Pons (tissue), 1 donor: ENCODE measurements around the gene C14orf132.

Source experiments
- DNase-seq: peaks from one replicate; pipeline ENCODE4 v3.0.0-alpha.2; 2016; ENCODE audit warnings: low spot score

The C14orf132 gene

DNA sequence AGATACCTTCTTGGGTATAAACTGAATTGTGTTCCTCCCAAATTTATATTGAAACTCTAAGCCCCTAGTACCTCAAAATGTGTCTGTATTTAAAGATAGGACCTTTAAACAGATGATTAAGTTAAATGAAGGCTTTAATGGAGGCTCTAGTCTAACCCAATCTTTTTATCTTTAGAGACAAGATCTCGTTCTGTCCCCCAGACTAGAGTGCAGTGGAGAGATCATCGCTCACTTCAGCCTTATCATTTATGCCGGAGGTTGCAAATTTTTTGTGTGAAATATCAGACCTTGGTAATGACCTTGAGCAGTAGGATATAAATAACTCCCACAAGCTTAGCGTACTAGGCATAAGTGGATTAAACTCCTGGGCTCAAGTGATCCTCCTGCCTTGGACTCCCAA is 81.8 kb downstream of the C14orf132 start:
- no peak for DNase-seq

DNA sequence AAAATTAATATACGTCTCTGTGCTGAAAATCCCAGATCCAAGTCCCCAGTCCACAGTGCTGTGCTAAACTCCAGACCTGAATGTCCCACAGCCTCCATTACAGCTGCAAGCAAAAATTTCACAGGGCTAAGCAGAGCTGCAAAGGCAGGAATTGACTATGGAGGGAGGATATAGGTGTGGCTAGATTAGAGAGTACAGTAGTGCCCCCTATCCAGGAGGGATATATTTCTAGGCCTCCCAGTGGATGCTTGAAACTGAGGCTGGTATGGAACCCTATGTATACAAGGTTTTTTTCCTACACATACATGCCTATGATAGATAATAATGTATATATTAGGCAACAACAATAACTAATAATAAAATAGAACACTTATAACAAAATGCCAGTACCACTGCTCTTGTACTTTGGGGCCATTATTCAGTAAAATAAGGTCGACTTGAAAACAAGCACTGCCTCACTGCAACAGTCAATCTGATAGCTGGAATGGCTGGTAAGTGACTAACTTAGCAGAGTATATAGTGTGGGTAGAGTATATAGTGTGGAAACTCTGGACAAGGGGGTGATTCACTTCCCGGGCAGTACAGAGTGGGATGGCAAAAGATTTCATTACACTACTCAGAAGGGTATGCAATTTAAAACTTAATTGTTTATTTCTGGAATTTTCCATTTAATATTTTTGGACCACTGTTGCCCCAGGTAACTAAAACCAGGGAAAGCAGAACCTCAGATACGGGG is 82.7 kb downstream of the C14orf132 start:
- no peak for DNase-seq

DNA sequence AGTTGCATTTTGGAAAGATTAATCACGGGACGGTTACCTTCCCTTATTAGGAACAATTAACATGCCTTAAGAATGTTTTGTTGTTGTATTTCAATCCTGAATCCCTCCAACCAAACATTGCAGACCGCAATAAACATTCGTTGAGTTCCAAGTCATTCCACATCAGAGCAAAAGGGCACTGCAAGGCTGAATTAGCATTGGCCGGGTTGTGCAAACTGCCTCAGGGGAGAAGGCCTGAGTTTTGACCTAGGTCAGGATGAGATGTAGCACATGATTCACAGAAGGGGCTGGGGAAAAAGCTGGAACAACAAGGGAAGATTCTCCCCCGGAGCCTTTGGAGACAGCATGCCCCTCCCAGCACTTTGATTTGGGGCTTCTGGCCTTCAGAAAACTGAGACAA is 83.3 kb downstream of the C14orf132 start:
- no peak for DNase-seq

DNA sequence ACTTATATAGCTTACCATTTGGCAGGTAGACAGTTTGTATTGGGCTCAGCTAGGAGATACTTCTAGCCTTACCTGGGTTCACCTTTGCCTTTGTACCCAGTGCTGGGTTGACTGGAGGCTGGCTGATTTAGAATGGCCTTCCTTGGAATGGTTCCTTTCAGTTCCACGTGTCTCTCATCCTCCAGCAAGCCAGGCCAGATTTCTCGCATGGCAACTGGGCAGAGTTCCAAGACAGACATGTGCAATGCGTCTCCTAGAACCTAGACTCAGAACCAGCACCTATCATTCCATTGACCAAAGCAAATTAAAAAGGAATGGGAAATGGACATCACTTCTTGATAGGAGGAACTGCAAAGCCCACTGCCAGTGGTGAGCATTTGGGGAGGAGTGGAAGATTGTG is 86.4 kb downstream of the C14orf132 start:
- DNase-seq: no peak

DNA sequence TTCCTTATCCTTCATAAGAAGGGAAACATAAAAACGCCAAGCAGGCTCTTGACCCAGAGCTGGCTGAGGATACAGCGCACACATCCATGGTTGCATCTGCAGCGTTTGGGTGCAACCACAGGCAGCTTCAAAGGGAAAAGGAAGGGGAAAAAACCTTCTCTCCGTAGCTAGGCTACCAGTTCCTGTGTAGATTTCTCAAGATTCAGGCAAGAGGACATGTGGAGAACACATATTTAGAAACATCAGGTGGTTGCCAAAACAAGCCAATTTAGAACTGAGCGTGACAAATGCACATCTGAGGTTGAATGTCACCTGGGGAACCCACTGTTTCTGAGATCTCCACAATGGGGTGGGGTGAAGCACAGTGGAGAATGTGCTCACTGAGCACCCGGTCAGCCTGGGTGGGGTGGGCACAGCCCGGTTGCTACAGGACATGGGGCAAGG is 87.2 kb downstream of the C14orf132 start:
- no peak for DNase-seq

DNA sequence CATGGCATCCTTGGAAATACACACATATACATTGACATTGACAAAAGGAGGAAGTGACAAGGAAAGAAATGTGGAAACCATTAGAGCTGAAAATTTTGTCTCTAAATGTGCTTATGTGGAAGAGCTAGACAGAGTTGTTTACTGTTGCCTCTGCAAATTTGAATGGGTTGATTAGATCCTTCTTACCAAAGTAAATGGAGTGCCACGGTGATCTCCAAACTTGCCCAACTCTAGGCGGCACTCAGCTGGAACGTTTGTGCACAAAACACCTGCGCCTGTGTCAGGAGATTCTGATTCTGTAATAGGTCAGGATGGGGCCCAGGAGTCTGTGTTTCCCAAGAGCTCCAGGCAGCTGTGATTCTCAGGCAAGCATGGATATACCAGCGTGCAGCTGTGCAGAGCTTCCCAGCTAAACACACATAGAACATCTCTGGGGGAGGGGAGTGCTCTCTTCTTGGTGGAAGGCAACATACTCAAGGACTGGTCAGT is 87.7 kb downstream of the C14orf132 start:
- DNase-seq: no peak

DNA sequence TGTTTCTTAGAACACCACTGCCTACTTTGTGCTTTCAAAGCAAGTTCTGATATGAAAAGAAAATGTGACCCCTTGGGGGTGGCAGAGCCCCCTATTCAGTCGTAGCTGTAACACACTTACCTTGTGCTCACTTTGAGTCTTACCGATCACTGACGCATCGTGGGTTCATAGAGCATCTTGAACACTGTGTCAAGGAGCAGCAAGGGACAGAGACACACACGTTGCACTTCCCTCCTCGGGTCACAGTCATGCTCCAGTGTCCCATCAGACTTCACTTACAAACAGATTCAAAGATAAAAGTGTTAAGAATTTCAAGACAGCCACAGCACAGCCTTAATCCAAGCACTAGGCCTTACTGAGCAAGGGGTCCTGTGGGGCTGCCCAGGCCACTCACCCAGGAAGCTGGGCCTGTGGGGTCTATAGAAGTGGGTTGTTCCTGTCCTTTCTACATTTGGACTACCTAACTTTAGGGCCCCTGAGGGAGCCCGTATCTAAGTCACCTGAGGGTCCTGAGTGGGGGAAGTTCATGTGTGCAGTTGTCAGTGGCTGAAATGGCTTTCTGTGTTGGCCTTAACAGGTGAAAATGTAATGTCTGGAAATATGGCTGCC is 90.1 kb downstream of the C14orf132 start:
- DNase-seq: no peak

DNA sequence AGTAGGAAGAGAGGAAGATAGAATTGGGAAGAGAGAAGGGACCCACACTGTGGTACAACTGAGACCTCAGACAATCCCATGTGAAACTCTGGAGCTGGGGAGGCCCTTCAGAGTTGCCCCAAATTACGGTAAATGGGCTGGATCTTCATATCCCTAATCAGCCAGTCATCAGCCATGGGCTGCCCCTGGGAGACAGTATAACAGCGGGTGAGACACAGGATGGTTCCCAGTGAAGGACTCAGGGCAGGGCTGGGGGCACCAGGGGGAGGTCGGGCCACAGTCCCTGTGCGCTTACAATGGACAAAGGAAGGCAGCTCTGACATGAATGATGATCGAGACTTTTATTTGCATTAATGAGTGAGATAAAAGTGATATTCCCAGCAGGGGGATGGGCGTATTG is 91.2 kb downstream of the C14orf132 start:
- DNase-seq: no peak

DNA sequence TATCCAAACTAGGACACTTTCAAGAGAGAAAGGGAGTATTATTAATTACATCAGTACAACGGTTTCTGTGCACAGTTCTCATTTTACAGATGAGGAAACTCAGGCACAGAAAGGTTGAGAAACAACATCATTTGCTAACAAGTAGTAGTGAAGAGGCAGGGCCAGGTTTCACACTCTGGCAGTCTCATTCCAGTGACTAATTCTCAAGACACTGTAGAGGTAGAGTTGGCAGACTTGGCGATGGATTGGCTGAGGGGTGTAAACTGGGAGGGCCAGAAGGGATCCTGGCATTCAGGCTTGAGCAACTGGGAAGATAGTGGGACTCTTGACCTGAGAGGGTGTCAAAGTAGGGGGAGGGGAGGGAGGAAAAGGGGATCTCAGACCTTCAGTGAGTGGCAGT is 91.7 kb downstream of the C14orf132 start:
- no peak for DNase-seq

DNA sequence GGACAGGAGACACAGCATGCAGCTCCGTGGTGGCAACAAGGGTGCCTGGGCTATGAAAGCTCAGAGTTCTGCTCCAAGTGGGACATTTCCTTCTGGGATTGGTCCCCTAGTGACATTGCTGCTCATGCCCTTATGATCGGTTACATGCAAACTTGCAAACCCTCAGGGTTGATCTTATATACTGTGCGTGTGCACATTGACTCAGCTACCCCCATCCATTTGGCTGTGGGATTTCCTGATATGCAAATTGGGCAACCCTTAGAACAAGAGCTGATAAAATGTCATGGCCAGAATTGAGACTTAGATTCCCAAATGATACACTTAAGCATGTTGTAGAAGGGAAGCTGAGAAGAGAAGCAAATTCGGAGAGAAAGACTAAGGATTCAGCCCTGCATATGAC is 92.7 kb downstream of the C14orf132 start:
- DNase-seq: no peak

DNA sequence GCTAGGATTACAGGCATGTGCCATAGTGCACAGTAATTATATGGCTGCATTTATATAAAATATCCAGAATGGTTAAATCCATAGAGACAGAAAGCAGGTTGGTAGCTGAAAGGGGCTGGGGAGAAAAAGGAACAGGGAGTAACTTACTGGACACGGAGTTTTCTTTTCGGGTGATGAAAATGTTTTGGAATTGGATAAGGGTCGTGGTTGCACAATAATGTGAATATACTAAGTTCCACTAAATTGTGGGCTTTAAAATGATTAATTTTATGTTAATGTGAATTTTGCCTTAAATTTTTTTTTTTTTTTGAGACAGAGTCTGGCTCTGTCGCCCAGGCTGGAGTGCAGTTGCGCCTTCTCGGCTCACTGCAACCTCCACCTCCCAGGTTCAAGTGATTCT is 95.3 kb downstream of the C14orf132 start:
- no peak for DNase-seq

DNA sequence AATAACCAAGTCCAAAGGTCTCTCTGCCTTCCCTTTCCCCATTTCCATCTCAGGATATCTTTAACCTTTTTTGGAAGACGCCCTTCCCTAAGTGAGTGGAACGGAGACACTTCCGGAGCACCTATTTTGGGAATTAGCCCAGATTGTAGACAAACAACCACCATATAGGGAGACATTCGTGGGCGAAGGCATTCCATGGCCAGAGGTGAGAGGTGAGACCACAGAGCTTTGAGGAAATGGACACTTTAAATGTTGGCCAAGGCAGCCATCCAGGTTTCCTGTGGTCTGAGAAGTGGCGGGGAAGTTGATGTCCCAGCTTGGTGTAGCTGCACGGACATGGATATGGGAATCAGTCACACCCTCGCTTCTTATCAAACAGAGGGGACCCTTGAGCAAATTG is 96.1 kb downstream of the C14orf132 start:
- DNase-seq: no peak

DNA sequence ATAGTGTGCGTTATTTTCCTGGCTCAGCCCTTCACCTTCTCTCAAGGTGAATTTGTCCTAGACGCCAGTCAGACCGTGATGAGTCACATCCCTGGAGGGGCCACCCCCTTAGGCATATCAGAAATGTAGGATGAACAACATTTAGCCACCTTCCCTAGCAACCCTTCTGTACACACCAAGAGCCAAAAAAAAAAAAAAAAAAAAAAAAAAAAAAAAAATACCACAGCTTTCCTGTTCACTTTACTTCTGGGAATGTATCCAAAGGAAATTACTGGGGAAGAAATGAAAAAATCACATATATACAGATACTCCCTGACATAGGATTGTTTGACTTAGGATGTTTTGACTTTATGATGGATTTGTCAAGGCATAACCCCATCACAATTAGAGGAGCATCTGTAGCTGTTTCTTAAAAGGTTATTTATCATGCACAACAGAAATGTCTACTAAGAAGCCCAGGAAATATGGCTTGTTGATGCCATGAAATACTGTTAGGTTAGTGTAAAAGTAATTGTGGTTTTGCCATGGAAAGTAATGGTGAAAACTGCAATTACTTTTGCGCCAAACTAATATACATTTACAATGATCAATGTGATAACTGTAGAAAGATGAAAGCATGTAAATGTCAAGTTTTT is 97.3 kb downstream of the C14orf132 start:
- DNase-seq: no peak

DNA sequence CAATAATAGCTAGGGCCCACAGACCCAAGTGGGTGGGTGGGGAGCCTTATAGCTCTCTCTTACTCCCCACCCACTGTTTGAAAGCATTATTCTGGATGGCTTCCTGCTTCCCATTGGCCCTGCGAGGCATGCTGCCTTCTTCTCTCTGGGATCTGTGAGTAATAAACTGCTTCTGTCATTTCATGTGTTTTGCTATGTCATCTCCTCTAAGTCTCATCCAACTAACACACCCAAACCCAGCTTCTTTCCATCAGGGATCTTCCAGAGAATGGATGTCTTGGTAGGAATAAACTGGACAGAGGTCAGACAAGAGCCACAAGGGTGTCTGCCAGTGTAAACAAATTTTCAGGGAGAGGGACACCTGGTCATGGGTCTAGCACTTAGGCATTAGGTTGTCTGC is 99.1 kb downstream of the C14orf132 start:
- no peak for DNase-seq

DNA sequence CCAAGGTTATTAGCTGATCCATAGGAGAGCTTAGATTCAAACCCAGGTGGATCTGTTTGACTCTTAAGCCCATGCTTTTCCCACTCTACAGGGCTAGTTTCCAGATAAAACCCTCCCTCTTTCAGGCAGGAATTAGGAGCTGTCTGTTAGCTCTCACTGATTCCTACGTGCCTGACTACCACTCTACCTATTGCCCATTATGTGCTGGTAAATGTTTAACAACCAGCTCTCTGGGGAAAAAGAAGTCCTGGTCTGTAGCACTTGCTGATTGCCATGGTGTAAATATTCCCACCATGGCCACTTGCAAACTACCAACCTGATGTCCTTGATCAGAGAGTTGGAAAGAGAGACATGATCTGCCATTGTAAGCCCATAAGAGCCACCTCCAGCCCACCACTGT is 100.0 kb downstream of the C14orf132 start:
- DNase-seq: no peak

DNA sequence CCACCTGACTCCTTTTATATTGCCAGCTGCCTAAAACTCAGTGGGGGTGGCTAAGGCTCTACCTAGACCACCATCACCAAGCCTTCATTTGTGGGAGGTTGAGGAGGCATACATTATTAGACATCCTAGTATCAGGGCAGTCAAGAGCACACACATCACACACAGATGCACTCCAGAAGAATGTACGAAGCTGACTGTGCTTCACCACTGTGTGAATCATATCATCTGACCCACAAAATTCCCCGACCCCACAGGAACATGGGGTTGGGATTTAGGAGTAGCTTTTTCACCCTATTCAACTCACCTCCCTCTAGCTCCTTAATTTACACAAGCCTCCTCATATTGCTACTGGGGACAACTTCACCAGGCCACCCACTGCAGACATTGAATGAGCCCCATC is 100.7 kb downstream of the C14orf132 start:
- no peak for DNase-seq

DNA sequence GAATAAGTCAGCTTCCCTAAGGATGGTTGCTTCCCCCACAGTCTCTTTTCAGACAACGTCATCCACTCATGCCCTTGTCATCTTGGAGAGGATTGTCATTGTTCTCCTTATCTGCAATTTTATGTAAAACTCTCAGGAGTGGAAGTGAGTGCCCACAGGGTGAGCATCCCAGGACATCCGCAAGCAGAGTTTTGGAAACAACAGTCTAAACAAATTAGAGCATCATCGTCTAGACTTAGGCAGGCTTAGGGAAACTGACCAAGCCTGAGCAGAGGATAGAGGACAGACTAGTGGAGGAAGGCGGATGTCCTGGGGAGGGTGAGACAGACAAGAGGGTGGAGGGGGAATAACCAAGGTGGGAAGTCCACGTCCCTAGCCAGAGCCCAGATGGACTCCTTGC is 101.8 kb downstream of the C14orf132 start:
- no peak for DNase-seq
